ENCODE measurements around the gene PTPN4.

GRCh38 chr2:119820275-119820674, 60.6 kb downstream of the PTPN4 start:
- no peak for TF ChIP-seq YY1 (IDR thresholded peaks at IDR 0.05; ENCODE audit: insufficient read depth, insufficient read length)
- TF ChIP-seq ZNF274 (IDR thresholded peaks at IDR 0.05; ENCODE audit: low read depth, low read length) = no peak
- TF ChIP-seq SUZ12 (IDR thresholded peaks at IDR 0.05; ENCODE audit: extremely low read depth, insufficient read depth, insufficient read length) = no peak

Data from NT2/D1 (cell line).